Suprapubic skin (tissue), 4 donors: Measurements from ENCODE around the gene FGF5.

Experiments used
- CTCF ChIP-seq, 2 donors: fragments of 200-600 bp in 1 of 2; fragments of 450-650 bp in 1 of 2; sonication (generic) in 1 of 2; IDR thresholded peaks; one replicate each; pipeline ENCODE4 v1.5.1; 2016 to 2019; ENCODE audit warnings: antibody characterized with exemption in 2 of 2, mild to moderate bottlenecking in 1 of 2, moderate library complexity in 1 of 2
- EP300 ChIP-seq: sonication (generic); formaldehyde crosslinking; IDR thresholded peaks from one replicate; pipeline ENCODE4 v1.6.1; 2017; ENCODE audit warnings: antibody characterized with exemption
- POLR2A ChIP-seq, 2 donors: fragments of 450-650 bp; IDR thresholded peaks; one replicate each; pipeline ENCODE4 v1.6.1; 2017; ENCODE audit warnings: antibody characterized with exemption in 2 of 2, mild to moderate bottlenecking in 2 of 2, moderate library complexity in 2 of 2
- POLR2AphosphoS5 ChIP-seq, 3 donors: sonication (generic); formaldehyde crosslinking; IDR thresholded peaks; one replicate each; pipeline ENCODE4 v1.6.1; 2017; ENCODE audit warnings: antibody characterized with exemption in 3 of 3

GRCh38 chr4:80240976-80241375 lies 25.5 kb upstream of the FGF5 start:
- TF ChIP-seq POLR2A (IDR thresholded peaks at IDR 0.05): no peak
- no peak for TF ChIP-seq CTCF (IDR thresholded peaks at IDR 0.05)
- TF ChIP-seq EP300: no peak
- no peak for TF ChIP-seq POLR2AphosphoS5 (IDR thresholded peaks at IDR 0.05)
